GM10266 (cell line): Measurements from ENCODE around the gene ERVW-1.
"Not testable (repeated sequence)": the region's sequence is repeated elsewhere in the genome, so short reads cannot be mapped to it uniquely, and the experiment has no call there.

Source experiments
- DNase-seq: peaks from one replicate; pipeline ENCODE4 v3.0.0; 2012; ENCODE audit errors: extremely low spot score
- TF ChIP-seq, protein P1 (sequence below): IDR thresholded peaks from 2 replicates; pipeline ENCODE4 v1.5.1; 2012; ENCODE audit warnings: mild to moderate bottlenecking, low read depth; ENCODE audit not compliant: control insufficient read depth, insufficient read depth; ENCODE audit errors: missing control alignments

ERVW-1 gene

DNA sequence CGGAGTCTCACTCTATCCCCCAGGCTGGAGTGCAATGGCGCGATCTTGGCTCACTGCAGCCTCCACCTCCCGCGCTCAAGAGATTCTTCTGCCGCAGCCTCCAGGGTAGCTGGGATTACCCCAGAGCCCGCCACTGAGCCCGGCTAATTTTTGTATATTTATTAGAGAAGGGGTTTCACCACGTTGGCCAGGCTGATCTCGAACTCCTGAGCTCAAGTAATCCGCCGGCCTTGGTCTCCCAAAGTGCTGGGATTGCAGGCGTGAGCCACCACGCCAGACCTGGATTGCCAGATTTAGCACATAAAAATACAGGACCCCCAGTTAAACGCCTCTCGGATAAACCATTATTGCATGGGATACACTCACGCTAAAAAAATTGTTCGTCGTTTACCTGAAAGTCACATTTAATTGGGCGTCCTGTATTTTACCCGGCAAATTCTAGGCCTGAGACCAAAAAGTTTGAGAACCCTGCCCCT lies 30.8 kb downstream of the ERVW-1 start:
- TF ChIP-seq, protein P1, sequence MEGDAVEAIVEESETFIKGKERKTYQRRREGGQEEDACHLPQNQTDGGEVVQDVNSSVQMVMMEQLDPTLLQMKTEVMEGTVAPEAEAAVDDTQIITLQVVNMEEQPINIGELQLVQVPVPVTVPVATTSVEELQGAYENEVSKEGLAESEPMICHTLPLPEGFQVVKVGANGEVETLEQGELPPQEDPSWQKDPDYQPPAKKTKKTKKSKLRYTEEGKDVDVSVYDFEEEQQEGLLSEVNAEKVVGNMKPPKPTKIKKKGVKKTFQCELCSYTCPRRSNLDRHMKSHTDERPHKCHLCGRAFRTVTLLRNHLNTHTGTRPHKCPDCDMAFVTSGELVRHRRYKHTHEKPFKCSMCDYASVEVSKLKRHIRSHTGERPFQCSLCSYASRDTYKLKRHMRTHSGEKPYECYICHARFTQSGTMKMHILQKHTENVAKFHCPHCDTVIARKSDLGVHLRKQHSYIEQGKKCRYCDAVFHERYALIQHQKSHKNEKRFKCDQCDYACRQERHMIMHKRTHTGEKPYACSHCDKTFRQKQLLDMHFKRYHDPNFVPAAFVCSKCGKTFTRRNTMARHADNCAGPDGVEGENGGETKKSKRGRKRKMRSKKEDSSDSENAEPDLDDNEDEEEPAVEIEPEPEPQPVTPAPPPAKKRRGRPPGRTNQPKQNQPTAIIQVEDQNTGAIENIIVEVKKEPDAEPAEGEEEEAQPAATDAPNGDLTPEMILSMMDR: no peak
- DNase-seq: no peak

DNA sequence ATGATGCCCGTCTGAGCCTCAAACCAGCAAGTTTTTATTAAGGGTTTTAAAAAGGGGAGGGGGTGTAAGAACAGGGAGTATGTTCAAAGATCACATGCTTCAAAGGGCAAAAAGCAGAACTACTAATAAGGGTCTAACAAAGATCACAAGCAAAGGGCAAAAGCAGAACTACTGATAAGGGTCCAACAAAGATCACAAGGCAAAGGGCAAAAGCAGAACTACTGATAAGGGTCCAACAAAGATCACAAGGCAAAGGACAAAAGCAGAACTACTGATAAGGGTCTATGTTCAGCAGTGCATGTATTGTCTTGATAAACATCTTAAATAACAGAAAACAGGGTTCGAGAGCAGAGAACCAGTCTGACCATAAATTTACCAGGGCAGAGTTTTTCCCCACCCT lies 35.0 kb downstream of the ERVW-1 start:
- DNase-seq: not testable (repeated sequence)

DNA sequence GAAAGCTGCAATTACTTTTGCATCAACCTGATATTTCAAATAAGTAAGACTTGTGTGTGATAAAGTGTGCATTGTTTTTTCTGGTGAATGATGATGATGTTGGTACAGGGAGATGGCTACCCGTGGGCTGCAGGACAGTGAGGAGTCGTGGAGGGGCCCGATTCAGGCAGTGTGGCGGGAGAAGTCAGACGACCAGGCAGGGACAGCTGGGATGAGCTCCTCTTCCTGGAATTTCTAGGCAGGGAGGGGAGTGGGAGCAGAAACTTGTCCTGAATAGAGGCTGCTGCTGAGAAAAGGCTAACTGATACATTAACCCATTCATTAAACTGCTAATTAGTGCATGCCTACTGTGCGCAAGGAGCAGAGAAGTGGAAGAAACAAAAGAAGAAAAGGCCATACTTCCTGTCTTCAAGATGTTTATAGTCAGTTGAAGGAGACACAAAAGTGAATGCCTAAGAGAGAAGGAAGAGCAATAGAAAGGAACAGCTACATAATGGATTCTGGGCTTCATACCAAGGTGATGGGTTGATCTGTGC lies 39.7 kb downstream of the ERVW-1 start:
- no peak for DNase-seq
- TF ChIP-seq, protein P1: no peak

DNA sequence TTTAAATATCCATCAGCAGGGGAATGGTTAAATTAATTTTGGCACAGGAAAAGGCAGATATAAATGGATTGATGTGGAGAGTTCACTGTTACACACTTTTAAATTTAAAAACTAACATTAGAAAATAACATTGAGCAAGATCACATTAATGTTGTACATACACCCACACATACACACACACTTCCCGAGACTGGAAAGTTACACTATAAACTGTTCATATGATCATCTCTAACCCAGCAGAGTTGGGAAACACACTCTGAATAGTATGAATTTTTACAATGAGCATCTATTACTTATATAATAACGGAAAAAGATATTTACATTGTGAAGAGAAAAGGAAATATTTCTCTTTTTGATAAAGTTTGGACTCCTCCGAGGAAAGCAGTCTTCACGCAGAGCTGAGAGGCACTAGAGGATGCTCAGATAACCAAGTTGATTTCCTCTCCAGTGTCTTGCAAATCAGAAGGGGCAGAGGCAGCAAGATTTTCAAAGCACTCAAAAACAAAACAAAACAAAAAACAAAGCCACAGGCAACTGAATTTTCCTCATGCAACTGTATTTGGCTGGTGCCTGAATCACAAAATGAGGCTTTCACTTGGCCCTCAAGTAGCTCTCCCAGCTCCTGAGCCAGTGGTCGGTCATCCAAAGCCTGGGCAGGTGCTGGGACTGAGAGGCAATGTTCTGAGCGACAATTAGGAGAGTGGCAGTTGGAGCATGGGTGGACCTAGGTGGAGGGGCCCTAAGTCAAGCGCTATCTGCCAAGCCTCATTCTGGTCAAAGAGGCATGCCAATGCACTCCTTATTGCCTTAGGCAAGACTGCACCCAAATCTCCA lies 40.9 kb downstream of the ERVW-1 start:
- no peak for DNase-seq
- TF ChIP-seq, protein P1: no peak

DNA sequence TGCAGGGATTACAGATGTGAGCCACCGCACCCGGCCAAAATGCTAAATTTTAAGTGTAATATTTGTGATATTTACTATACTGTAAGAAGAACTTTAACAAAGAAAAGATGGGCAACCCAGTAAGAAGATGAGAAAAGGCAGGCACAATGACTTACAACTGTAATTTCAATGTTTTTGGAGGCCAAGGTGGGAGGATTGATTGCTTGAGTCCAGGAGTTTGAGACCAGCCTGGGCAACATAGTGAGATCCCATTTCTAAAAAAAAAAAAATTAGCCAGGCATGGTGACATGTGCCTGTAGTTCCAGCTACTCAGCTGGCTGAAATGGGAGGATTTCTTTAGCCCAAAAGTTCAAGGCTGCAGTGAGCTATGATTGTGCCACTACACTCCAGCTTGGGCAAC lies 42.2 kb downstream of the ERVW-1 start:
- DNase-seq: no peak
- TF ChIP-seq, protein P1: no peak

DNA sequence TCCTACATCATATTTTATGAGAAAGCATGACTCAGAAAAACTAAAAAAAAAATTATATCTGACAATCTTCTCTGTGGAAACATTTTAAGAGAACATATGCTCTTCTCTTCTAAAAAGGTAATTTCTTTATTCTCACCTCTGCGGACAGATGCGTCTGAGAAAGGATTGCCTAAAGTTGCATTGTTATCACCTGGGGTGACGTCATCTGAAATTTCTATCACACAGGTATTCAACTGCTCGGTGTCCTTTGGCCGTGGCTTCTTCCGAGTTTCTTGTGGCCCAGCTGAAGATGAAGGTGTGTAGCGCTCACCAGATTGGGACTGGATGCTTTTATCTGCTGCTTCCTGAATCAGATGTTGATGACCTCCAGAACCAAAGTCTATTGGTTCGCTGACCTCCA lies 44.7 kb downstream of the ERVW-1 start:
- TF ChIP-seq, protein P1: no peak
- DNase-seq: no peak

DNA sequence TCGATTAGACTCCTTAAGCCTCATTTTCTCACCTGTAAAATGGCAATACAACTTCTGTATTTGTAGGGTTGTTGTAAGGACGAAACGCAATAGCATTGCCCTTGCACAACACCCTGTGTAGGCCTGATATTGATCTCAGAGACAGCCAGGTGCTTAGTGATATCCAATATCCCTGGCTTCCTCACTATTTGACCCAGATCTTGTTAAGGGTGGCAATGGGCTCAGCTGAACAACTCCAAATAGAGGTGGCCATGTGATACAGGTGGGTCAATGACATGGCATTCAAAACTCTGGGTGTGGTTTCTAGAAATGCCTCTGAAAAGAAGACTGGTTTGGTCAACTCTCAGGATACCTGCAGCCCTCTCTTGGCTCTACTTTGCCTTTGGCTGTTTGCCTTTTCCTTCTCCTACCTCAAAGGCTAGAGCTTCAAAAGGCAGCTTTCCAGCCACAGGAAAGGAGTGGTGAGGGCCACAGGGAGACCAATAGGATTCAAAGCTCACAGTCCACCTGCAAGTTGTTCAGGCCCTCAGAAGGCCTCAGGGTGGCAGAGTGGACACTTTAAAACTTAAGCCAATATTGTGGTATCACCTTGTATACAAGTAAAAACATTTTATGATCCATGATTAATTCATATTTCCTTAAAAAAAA lies 45.3 kb downstream of the ERVW-1 start:
- no peak for DNase-seq
- TF ChIP-seq, protein P1: no peak
